Cardiac septum (tissue), 1 donor: ENCODE results near the gene DBP. TPM values are rescaled to one million over a fixed set of nuclear protein-coding genes. Genes with fewer than 3 reads are reported as not detected.

ENCODE experiments used
- DNase-seq: peaks from one replicate; pipeline ENCODE4 v3.0.0-alpha.2; 2020; ENCODE audit warnings: low spot score
- intact Hi-C: fragments of 100-400 bp; cut with DNase I; formaldehyde crosslinking; loops from one replicate; pipeline ENCODE4 v1.14.0; 2022
- total RNA-seq: library from RNA; stranded (reverse); fragmentation: NEBNext Ultra II Directional; extraction: Animal tissue kit (Norgen Biotek cat#: 25700); gene quantifications from one replicate; pipeline ENCODE4 v1.2.1, GENCODE V29; 2021
- donor health status: DM: no; HTN: no; CAD: no.

The DBP gene
- total RNA-seq, 1 donor from 2014 or later: 4.4 TPM

- peak; percentile 92 for DNase-seq
- intact Hi-C loops: loop anchor here (5.0 kb wide), 2 partner anchors 191 to 311 kb away; partner anchors contain the start of gene HSD17B14
These were observed 9.0 kb upstream of the DBP start, which contains the start of gene CA11 for GRCh38 chr19:48646001-48646721. TSS of gene CA11 (minus strand) at chr19:48646187. CDS start at chr19:48645632, 555 bp downstream.

- DNase-seq: no peak
- intact Hi-C loops: loop anchor here (5.0 kb wide), 2 partner anchors 192 to 312 kb away; partner anchors contain the start of gene HSD17B14
These were observed 8.4 kb upstream of the DBP start for GRCh38 chr19:48645620-48646000.

DNA sequence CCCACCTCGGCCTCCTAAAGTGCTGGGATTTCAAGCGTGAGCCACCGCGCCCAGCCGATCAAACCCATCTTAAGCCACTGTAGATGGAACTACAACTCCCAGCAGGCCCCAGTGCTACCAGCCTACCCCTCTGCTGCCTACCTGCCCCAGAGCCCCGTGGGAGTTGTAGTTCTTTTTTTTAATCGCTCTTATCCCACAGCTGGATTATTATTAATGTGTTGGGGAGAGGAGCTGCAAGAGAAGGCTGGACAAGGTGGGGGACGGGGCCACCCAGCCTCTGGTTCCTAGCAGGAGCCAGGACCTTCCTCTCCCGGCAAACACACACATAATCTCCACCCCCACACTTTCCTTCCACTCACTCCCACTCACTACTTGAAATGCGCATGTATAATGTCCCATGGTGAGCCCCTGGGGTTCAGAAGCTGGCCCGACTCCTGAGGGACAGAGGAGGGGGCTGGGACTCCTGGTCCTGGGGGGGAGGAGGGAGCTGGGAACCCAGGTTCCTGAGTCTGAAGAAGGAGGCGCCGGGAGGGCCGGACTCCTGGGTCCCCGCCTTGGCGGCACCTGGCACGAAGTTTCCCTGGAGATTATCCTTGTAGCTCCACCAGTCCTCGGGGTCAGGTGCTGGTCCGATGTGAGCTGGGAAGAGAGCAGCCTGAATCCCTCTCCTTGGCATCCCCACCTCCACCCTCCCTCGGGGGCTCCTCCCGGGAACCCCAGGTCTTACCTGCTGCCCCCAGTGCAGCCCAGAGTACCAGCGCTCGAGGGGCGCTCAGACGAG lies 7.8 kb upstream of the DBP start:
- intact Hi-C loops: loop anchor here (5.0 kb wide), 2 partner anchors 192 to 312 kb away; partner anchors contain the start of gene HSD17B14
- no peak for DNase-seq

DNA sequence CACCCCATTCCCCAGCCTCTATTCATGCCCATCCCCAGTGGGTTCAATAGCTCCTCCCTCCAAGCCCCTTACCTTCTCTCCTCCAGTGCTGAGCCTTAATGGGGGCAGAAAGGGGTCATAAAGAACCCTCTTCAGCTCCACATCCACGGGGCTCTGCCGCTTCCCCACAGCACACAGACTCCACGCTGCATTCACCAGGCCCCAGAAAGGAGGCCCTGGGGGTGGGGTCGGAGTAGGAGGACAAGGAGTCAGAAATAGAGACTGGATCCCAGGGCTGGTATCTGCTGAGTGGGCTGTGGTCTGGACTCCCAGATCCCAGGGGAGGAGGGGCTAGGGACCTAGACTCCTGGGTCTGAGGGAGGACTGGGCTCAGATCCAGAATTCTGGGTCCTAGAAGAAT lies 7.2 kb upstream of the DBP start:
- no peak for DNase-seq
- intact Hi-C loops: no loop called here

- no peak for DNase-seq
- intact Hi-C loops: no loop called here
These were observed 5.7 kb upstream of the DBP start for GRCh38 chr19:48642862-48643261.

DNA sequence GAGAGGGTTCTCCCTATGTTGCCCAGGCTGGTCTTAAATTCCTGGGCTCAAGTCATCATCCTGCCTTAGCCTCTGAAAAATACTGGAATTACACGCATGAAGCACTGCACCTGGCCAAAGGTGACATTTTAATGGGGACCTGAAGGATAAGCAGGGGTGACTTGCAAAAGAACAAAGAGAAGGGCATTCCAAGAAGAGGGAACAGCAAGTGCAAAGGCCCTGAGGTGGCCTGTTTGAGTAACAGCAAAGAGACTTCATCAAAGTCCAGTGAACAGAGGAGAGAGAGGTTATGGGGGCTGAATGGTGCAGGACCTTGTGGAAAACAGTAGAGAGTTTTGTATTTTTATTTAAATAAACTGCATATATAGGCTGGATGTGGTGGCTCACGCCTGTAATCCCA lies 4.7 kb upstream of the DBP start:
- intact Hi-C loops: no loop called here
- DNase-seq: no peak

- intact Hi-C loops: no loop called here
- DNase-seq: no peak
These were observed 2.5 kb upstream of the DBP start for GRCh38 chr19:48639483-48640375.

- intact Hi-C loops: no loop called here
These were observed 1.7 kb upstream of the DBP start for GRCh38 chr19:48638831-48639381.

GRCh38 chr19:48637948-48638830 lies 1.0 kb upstream of the DBP start:
- DNase-seq: peak; percentile 91

More at GRCh38 chr19:48638831-48639381, 1.7 kb upstream of the DBP start:
- no peak for DNase-seq

GRCh38 chr19:48637449-48637947 lies 319 bp upstream of the DBP start:
- peak; percentile 98 for DNase-seq
- intact Hi-C loops: no loop called here

More at GRCh38 chr19:48637948-48638830, 1.0 kb upstream of the DBP start:
- intact Hi-C loops: no loop called here

DNA sequence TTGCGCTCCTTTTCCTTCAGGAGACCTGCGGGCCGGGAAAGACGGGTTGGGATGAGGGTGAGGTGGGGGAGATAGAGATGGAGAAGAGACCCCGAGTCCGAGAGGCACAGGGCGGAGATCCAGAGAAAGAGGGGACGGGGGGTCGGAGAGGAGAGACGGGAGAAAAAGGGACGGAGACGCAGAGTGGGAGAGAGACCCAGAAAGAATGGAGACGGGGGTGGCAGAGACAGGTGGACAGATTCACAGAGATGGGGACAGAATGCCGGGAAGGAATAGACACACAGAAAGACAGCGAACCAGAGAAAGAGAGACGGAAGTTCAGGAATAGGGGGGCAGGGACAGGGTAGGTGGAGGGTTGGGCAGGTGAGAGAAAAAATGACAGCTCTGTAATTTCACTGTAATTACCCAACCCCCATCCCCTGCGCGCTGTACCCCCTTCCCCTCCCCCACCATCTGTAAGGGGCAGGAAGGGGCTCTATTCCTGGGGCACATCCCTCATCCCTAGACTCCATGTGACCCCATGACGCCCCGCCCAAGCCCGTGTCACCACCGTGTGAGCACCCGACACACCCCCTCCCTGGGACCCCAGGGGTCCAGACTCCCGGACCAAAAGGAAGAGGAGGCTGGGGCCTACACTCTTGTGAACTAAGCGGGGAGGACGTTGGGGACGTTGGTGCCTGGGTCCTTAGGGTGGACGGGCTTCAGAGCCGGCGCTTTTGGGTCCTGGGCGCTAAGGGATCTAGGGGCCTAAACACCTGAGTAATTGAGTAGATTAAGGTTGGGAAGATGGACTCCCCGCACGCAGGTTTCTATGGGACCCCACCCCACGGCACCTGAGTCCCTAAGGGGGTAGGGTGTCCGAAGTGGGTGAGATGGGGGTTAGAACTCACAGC lies 967 bp downstream of the DBP start:
- no peak for DNase-seq
- intact Hi-C loops: no loop called here

DNA sequence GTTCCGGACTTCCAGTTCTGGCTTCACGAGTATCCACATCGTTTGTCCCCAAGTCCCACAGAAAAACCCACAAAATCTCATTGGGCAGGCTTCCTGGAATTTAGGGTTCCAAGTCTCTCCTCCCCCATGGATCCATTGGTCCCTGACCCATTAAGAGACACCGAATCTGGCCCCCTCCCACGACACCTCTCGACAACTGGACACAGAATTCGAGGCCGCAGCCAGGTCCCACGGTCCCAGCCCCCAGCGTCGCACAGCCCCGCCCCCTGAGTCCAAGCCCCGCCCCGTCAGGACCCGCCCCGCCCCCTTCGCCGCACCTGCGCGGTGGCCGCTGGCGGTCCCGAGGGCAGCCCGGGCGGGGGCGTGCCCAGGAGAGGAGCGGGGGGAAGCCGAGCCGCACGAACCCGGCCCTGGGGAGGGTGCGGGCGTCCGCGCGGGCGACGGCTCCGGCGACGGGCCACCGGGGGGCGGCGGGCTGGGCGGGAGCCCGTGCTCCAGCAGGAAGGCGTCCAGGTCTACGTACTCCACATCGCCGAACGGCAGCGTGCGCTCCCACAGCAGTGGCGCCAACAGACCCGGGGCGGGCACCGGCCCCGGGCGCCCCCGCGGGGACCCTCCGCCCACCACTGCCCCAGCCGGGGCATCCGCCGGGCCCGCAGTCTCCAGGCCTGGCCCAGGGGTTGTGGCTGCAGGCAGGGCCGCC lies 1.8 kb downstream of the DBP start:
- peak; percentile 89 for DNase-seq
- intact Hi-C loops: no loop called here

- intact Hi-C loops: no loop called here
- peak; percentile 97 for DNase-seq
These were observed 2.5 kb downstream of the DBP start for GRCh38 chr19:48634424-48635262.

DNA sequence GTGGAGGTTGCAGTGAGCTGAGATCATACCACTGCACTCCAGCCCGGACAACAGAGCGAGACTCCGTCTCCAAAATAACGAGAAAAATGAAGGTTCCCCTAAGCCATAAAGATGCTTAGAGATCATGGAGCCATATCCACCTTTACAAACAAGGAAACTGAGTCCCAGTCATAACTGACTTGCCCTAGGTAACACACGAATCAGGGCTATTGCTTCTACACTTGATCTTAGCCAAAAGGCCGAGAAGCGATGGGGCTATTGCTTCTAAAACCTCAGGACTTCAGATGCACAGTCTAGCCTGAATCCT lies 3.2 kb downstream of the DBP start:
- DNase-seq: no peak
- intact Hi-C loops: no loop called here

- intact Hi-C loops: no loop called here
- DNase-seq: no peak
These were observed 3.8 kb downstream of the DBP start for GRCh38 chr19:48633148-48634035.
